Subcutaneous adipose tissue (tissue), 4 donors: ENCODE data around the gene VAV2. TPM values are rescaled to one million over a fixed set of nuclear protein-coding genes. Genes with fewer than 3 reads are reported as not detected.

Experiments used
- total RNA-seq, 4 donors: library from RNA; depleted of rRNA; stranded (reverse); fragments of >200 nt; gene quantifications; one replicate each; pipeline ENCODE4 v1.1.0, GENCODE V29; 2016
- TF ChIP-seq, protein P1 (sequence below): fragments of 450-650 bp; IDR thresholded peaks from one replicate; pipeline ENCODE4 v1.5.1; 2016; ENCODE audit warnings: low read depth, mild to moderate bottlenecking, control low read depth, antibody characterized with exemption, moderate library complexity

The VAV2 gene
- total RNA-seq, 4 donors from 2014 or later = 3.6 to 6.8 (median 4.8) TPM

DNA sequence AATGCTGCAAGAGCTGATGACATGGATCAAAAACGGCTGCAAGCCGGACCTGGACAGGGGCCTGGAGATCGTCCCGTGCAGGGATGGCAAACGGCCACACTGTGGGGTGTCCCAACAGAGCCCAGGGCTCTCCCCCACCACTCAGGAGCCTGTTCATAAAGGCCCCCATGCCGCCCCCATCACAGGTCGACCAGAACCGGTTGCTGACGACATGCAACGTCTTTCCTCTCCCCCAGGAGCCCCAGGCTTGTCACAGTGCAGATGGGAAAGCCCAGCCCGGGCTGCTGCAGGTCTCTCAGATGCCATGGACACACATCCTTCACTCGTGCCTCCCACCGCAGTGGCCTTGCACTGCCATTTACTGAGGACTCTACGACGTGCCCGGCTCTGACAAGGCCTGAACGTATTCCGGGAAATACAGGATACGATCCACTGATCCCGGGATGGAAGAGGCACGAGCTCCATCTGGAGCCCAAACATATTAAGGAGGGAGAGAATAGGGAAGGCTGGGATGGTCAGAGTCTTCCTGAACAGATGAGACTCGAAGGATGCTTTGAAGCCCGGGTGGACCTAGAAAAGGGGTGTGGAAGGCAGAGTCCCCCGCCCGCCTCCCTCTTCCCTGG, 177.4 kb downstream of the VAV2 start:
- TF ChIP-seq, protein P1, sequence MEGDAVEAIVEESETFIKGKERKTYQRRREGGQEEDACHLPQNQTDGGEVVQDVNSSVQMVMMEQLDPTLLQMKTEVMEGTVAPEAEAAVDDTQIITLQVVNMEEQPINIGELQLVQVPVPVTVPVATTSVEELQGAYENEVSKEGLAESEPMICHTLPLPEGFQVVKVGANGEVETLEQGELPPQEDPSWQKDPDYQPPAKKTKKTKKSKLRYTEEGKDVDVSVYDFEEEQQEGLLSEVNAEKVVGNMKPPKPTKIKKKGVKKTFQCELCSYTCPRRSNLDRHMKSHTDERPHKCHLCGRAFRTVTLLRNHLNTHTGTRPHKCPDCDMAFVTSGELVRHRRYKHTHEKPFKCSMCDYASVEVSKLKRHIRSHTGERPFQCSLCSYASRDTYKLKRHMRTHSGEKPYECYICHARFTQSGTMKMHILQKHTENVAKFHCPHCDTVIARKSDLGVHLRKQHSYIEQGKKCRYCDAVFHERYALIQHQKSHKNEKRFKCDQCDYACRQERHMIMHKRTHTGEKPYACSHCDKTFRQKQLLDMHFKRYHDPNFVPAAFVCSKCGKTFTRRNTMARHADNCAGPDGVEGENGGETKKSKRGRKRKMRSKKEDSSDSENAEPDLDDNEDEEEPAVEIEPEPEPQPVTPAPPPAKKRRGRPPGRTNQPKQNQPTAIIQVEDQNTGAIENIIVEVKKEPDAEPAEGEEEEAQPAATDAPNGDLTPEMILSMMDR = no peak

DNA sequence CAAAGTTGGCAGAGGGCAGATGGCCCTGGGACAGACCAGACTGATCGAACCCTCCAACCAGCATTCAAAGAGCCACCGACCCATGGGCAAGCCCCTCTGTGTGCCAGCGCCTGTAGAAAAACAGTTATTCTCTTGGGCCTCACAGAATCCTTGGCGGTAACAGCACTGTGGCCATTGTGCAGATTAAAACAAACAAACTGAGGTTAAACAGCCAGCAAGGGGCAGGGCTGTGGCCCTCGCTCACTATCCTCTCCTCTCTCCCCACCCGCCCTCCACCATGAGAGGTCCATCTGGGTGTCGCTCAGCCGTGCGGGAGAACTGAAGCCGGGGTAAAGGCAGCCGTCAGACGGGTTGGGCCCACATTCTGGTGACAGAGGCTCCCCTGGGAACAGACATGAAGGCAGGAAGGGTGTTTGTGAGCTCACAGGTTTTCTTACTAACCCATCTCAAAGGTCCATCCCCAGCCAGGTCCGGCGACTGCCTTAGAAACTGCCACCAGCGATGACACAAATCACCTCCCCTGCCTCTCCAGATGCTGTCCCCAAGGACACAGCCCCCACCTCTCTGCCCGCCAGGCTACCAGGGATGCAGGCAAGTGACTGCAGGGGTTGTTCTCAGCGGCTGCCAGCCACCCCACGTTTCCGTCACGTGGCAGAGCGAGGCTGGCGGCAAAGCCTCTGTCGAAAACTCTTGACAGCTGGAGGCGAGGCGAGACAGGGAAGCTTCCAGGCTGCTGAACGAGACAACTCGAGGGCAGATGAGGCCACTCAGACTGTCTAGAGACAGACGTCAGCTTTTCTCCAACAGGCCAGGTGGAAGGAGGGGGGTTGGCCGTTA, 178.2 kb downstream of the VAV2 start:
- TF ChIP-seq, protein P1 = no peak

DNA sequence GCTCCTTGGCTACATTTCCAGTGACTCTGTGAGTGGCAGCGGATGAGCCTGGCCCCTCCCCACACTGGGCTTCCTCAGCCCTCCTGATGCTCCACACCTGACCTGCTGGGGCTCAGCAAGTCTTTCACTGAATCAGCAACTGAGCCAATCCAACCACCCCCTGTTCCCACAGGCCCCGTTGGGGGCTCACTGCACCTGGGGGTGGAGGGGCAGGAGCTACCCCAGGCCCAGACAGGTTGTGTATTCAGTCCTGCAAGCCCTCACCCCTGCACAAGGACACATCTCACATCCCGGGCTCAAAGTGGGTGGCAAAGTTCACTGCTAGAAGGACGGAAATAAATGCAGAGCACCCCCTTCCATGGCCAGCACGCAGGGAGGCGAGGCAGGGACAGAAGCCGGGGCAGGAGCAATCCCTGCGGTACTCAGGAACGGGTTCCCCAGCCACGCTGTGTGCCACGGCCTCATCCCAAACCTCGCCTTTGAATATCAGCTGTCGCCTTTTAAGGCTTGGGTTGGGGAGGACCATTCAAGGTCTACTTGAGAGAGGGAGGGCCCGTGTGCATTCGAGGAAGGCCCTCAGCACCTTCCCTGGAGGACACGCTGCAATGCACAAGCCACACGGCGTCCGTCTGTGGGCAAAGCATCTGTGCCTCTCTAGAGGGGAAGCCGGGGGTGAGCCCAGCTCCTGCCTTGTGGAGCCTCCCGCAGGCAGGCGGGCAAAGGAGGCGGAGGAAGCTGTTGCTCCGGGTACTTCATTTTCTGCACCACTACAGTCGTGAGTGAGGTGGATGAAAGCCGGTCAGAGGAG, 179.0 kb downstream of the VAV2 start:
- TF ChIP-seq, protein P1 = no peak

DNA sequence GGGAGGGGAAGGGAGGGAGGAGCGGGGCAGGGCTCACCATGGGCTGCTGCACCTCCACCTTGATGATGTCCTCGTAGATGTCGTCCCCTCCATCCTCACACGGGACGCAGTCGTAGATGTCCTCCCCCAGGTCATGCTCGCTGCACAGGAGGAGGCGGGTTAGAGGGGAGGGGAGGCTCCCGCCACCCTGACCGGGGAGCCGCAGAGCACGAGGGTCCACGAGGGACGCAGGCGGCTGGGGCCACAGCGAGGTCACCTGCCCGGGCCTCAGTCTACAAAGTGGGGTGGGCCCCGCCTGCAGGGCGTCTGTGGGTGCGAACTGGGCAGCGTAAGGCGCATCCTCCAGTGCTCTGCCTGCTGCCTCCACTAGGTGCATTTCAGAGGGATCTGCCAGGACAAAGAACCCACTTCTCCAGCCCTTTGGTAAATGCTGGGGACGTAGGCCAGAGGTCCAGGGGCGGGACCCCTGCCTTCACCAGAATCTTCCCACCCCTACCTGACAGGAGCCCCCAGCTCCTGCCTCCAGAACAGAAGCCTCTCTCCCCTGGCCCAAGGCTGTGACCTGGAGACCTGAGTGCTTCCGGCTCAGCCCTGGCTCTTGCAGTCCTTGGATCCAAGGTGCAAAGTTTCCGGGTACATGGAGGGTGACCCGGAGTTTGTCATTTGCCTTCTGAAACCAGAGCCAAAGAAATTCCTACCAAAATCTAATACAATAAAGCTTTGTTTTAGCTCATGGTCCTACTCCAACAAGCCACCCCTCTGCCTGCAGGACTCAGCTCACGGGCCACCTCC, 179.9 kb downstream of the VAV2 start:
- TF ChIP-seq, protein P1 = no peak

DNA sequence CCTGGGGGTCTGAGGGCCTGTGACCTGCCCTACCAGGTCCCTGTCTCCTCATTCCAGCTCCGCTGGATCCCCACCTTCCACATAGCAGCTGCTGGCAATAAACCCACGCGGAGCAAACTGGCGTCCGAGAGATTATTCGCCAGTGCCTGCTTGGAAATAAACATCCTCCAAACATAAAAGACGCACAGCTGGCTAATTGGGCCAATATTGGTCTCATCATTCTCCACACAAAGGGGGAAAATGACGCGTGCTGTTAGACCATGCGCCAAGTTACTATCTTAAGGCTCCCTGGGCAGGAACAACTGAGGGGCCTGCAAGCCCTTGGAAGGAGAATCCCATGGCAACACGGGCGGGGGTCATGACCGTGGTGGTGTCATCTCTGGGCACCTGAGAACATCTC, 180.7 kb downstream of the VAV2 start:
- TF ChIP-seq, protein P1 = no peak

DNA sequence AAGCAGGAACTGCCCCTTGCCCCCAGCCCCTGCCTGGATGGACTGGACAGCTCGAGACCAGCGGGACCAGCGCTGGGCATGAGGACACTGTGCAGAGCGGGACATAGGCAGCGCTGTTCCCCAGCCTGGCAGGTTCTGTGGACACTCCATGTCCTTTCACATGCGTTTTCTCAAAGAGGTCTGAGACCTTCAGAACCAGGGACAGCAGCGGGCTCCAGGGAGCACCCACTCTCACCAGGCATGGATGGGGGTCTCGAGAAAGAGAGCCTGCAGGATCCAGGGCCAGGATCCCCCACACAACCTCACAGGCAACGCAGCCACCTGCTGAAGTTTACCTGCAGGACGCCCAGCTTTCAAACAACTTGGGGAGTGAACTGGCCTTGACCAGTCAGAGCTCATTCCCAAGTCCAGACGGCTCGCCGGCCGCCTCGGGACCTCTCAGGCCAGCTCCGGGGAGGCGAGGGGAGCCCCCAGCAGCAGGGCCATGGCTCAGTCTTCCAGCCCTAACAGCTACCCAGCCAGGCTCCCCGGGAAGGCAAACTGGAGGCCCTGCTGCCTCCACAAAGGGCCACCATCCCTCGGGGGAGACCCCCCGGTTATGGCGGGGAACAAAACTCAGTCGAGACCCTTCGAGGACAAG, 181.4 kb downstream of the VAV2 start:
- TF ChIP-seq, protein P1 = no peak
